Pancreas (tissue), 10 donors: ENCODE measurements around the gene TMEM231. TPM values are rescaled to one million over a fixed set of nuclear protein-coding genes. Genes with fewer than 3 reads are reported as not detected.
"Not testable (repeated sequence)": the region's sequence is repeated elsewhere in the genome, so short reads cannot be mapped to it uniquely, and the experiment has no call there.

Experiments
- ATAC-seq, 4 donors: fragments of 200-7000 bp; cut with Tn5 transposase; one replicate each; pipeline versions ENCODE4 v1.8.0 to v1.9.1; 2020; ENCODE audit warnings: mild to moderate bottlenecking in 4 of 4, moderate library complexity in 4 of 4
- DNase-seq, 6 donors: peaks; one replicate each; pipeline ENCODE4 v3.0.0-alpha.2; 2020
- FAIRE-seq: peaks from 2 replicates; lab custom pipeline; 2012; peaks lifted over from hg19 to GRCh38; lab: Jason Lieb, UNC
- H3K27ac ChIP-seq, 4 donors: fragments of 200-600 bp; sonication (generic); 1 replicate in 3 of 4; 2 replicates in 1 of 4; pipeline versions ENCODE4 v1.5.0 to v1.8.0; 2020
- H3K27me3 ChIP-seq, 4 donors: fragments of 200-600 bp; one replicate each; pipeline ENCODE4 v1.8.0; 2021
- H3K36me3 ChIP-seq, 3 donors: fragments of 200-600 bp; sonication (generic) in 1 of 3; one replicate each; pipeline versions ENCODE4 v1.5.0 to v1.8.0; 2020 to 2021
- H3K4me1 ChIP-seq, 3 donors: fragments of 200-600 bp; one replicate each; pipeline ENCODE4 v1.8.0; 2021
- H3K4me3 ChIP-seq, 4 donors: fragments of 200-600 bp; sonication (generic) in 2 of 4; one replicate each; pipeline versions ENCODE4 v1.5.0 to v1.8.0; 2020 to 2021
- H3K9me3 ChIP-seq, 4 donors: fragments of 200-600 bp; one replicate each; pipeline ENCODE4 v1.8.0; 2021
- whole genome bisulfite sequencing, 2 donors: extraction: QIAGEN DNeasy Blood & Tissue Kit; methylation state at CpG; one replicate each; pipeline ENCODE4 v1.1.7; 2013; 5-methylcytosine and 5-hydroxymethylcytosine counted together
- intact Hi-C, 3 donors: fragments of 100-400 bp; cut with DNase I; formaldehyde crosslinking; loops; one replicate each; pipeline versions ENCODE4 v1.11.1 to v1.14.2; 2022
- polyA plus RNA-seq, 2 donors: library from polyadenylated mRNA; stranded (reverse); fragments of 200-250 nt; gene quantifications; one replicate each; pipeline ENCODE4 v1.2.3, GENCODE V29; 2013
- total RNA-seq, 6 donors: library from RNA; stranded (reverse); fragmentation: NEBNext Ultra II Directional in 4 of 6; extraction: Animal tissue kit (Norgen Biotek cat#: 25700) in 4 of 6; gene quantifications; one replicate each; pipeline versions ENCODE4 v1.2.1 to v1.2.4, GENCODE V29; 2021 to 2023
- TF ChIP-seq, protein P1 (sequence below), 4 donors: fragments of 200-600 bp; sonication (generic) in 3 of 4; IDR thresholded peaks; one replicate each; pipeline versions ENCODE4 v1.5.0 to v1.8.0; 2021; ENCODE audit warnings: antibody characterized with exemption in 4 of 4
- donor health status: healthy with polysubstance abuse.
- donor health status: DM: no; HTN: no; CAD: no; lungs with moderate emphysema.
- donor health status: DM: no; HTN: no; CAD: no.
- donor health status: control.
- donor health status: control.
- donor health status: Bipolar disorder and iron deficiency.
- donor health status: DM: yes; HTN: yes; CAD: no.
- donor health status: DM: no; HTN: no; CAD: no.
- donor health status: DM: no; HTN: no; CAD: no.
- donor health status: DM: yes; HTN: yes; CAD: no.

The TMEM231 gene
- total and polyA plus RNA-seq, 8 donors, result 2.5 to 6.6 (median 4.1) TPM

GRCh38 chr16:75514296-75514695, 41.8 kb downstream of the TMEM231 start:
- ATAC-seq, result no peak
- Histone ChIP-seq H3K36me3 (no peaks in the 10 kb centered on the region), H3K9me3 (no peaks in the 10 kb centered on the region), H3K4me1 (no peaks in the 10 kb centered on the region), H3K4me3 (no peak overlapping the region), H3K27ac (no peak overlapping the region), H3K27me3 (no peaks in the 10 kb centered on the region)
- TF ChIP-seq, protein P1, sequence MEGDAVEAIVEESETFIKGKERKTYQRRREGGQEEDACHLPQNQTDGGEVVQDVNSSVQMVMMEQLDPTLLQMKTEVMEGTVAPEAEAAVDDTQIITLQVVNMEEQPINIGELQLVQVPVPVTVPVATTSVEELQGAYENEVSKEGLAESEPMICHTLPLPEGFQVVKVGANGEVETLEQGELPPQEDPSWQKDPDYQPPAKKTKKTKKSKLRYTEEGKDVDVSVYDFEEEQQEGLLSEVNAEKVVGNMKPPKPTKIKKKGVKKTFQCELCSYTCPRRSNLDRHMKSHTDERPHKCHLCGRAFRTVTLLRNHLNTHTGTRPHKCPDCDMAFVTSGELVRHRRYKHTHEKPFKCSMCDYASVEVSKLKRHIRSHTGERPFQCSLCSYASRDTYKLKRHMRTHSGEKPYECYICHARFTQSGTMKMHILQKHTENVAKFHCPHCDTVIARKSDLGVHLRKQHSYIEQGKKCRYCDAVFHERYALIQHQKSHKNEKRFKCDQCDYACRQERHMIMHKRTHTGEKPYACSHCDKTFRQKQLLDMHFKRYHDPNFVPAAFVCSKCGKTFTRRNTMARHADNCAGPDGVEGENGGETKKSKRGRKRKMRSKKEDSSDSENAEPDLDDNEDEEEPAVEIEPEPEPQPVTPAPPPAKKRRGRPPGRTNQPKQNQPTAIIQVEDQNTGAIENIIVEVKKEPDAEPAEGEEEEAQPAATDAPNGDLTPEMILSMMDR (IDR thresholded peaks at IDR 0.05), result no peak
- no peak for FAIRE-seq
- WGBS, 2 donors, result 95 to 99% methylated on average over 11 of the region's 11 CpGs
- intact Hi-C loops, result no loop called here
- no peak for DNase-seq

- TF ChIP-seq, protein P1 (IDR thresholded peaks at IDR 0.05), result no peak
- Histone ChIP-seq H3K4me1 (no peaks in the 10 kb centered on the region), H3K27ac (no peak overlapping the region), H3K4me3 (no peak overlapping the region), H3K9me3 (no peaks in the 10 kb centered on the region), H3K36me3 (no peaks in the 10 kb centered on the region), H3K27me3 (no peaks in the 10 kb centered on the region)
- FAIRE-seq, result no peak
- ATAC-seq, result peak in 3 of 4 donors; percentile 43 to 83 (median 54)
- WGBS, 2 donors, result 52% methylated on average over 7 of the region's 7 CpGs
- intact Hi-C loops, result no loop called here
- DNase-seq, result no peak
Observed at GRCh38 chr16:75506574-75506973, 49.5 kb downstream of the TMEM231 start.

DNA sequence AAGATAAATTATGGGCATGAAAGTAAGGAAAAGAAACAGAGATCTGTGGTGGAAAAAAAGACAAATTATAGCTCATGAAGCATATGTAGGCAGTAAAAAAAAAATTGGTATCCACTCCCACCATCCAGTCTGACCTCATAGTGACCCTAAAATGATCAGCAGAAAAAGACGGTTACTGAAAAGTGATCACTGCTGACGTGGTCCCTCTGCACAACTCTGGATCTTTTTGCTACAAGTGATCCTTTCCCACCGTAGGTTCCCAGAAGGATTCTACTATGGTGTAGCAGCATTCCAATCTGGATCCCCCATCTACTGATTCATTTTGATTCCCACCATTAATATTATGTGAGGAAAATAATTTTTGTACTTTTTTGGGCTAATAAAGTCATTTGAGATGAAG, 49.9 kb downstream of the TMEM231 start:
- Histone ChIP-seq H3K36me3 (no peaks in the 10 kb centered on the region), H3K27ac (no peak overlapping the region), H3K4me1 (no peaks in the 10 kb centered on the region), H3K27me3 (no peaks in the 10 kb centered on the region), H3K4me3 (no peak overlapping the region), H3K9me3 (no peaks in the 10 kb centered on the region)
- ATAC-seq, result no peak
- intact Hi-C loops, result no loop called here
- no peak for FAIRE-seq
- WGBS, 2 donors, result 78% methylated on average over 3 of the region's 3 CpGs
- no peak for DNase-seq
- TF ChIP-seq, protein P1 (IDR thresholded peaks at IDR 0.05), result no peak

DNA sequence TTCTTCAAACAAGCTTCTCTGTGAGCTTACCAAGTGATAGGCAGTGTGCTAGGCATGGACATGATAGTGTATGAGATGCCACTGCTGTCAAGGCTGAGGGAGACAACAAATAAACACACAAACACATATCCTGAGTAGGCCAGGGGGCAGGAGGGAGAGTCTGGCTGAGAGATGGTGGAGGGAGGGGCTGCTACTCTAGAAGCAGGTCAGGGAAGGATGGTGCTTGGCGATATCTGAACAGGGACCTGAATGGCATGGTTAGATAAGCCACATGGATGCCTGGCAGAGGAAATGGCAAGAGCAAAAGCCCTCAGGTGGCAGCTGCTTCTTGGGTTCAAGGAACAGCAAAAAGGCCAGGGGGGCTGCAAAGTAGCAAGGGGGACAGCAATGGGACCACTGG, 52.3 kb downstream of the TMEM231 start:
- H3K36me3 ChIP-seq, result no peaks in the 10 kb centered on the region
- no peaks in the 10 kb centered on the region for H3K27me3 ChIP-seq
- no peak overlapping the region for H3K4me3 ChIP-seq
- ATAC-seq, result no peak
- intact Hi-C loops, result no loop called here
- H3K4me1 ChIP-seq, result no peaks in the 10 kb centered on the region
- no peaks in the 10 kb centered on the region for H3K9me3 ChIP-seq
- H3K27ac ChIP-seq, result no peak overlapping the region
- TF ChIP-seq, protein P1 (IDR thresholded peaks at IDR 0.05), result no peak
- no peak for FAIRE-seq
- DNase-seq, result no peak
- 79 to 83% methylated on average over 1 of the region's 1 CpG for WGBS, 2 donors

GRCh38 chr16:75502916-75503605, 53.0 kb downstream of the TMEM231 start:
- no peaks in the 10 kb centered on the region for H3K27me3 ChIP-seq
- FAIRE-seq (no peak), ATAC-seq (no peak), DNase-seq (no peak)
- H3K4me1 ChIP-seq, result peaks cover 0 to 5% (median 3%) of the 10 kb centered on the region in 3 donors
- H3K4me3 ChIP-seq, result no peak overlapping the region
- H3K36me3 ChIP-seq, result no peaks in the 10 kb centered on the region
- H3K27ac ChIP-seq, result no peak overlapping the region
- intact Hi-C loops, result no loop called here
- WGBS, 2 donors, result 90 to 96% methylated on average over 4 of the region's 4 CpGs
- no peaks in the 10 kb centered on the region for H3K9me3 ChIP-seq
- TF ChIP-seq, protein P1 (IDR thresholded peaks at IDR 0.05), result no peak

DNA sequence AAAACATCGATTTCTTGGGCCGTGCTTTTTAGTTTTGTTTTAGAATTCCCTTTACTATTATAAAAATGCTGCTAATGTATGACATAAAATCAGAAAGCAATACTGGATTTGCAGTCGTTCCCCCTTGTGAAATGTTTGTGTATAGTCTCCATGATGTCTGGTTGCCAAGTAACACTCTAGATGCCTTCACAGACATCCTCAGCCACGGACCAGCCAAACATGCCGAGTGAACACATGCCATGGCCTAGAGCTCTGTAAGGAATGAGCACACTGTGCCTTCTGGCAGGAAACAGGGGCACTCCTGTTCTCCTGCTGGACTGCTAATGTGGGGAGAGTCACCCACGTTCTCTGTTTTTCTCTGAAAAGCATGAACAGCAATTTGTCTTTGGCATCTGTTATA, 54.2 kb downstream of the TMEM231 start:
- FAIRE-seq, intact Hi-C loops, H3K4me1 ChIP-seq, H3K27me3 ChIP-seq, H3K4me3 ChIP-seq, ATAC-seq, DNase-seq, H3K27ac ChIP-seq, H3K9me3 ChIP-seq, H3K36me3 ChIP-seq: not testable (repeated sequence)
- WGBS, 2 donors, result 57 to 59% methylated on average over 6 of the region's 6 CpGs
